HCT116 (cell line): Measurements from ENCODE around the gene MCTS1. TPM values are rescaled to one million over a fixed set of nuclear protein-coding genes. Genes with fewer than 3 reads are reported as not detected.

Source experiments
- ATAC-seq: fragments of 200-7000 bp; cut with Tn5 transposase; 2 replicates; pipeline ENCODE4 v1.9.1; 2020; ENCODE audit warnings: mild to moderate bottlenecking, moderate library complexity
- BruUV-seq: library from RNA; stranded (reverse); fragments of 400-500 nt; replicated peaks from 2 replicates; lab custom pipeline; 2021; lab: Mats Ljungman, UMichigan
- CTCF ChIA-PET: fragments of 300-600 bp; sonication (Branson Sonifier 250); formaldehyde crosslinking; loops from one replicate; lab custom pipeline; 2021; ENCODE audit warnings: antibody characterized with exemption; lab: Charles Lee
- POLR2A ChIA-PET: fragments of 300-600, 350-600 bp; sonication (Branson Sonifier 250); formaldehyde crosslinking; loops from one replicate; lab custom pipeline; 2021; ENCODE audit warnings: antibody characterized with exemption; lab: Charles Lee
- RAD21 ChIA-PET, 2 experiments: fragments of 300-600 bp; sonication (Branson Sonifier 250); formaldehyde crosslinking; loops; one replicate each; lab custom pipeline; 2023; ENCODE audit warnings: low total read pairs in 2 of 2; ENCODE audit not compliant: uncharacterized antibody in 2 of 2, unreplicated experiment in 2 of 2, low non-redundant PET in 1 of 2; lab: Charles Lee
- DNase-seq: peaks from one replicate; pipeline ENCODE4 v3.0.0-alpha.2; 2010; ENCODE audit warnings: low read depth, low spot score
- H2AFZ ChIP-seq: fragments of 200-600 bp; shearing (Covaris generic), sonication (generic); 2 replicates; pipeline ENCODE4 v1.6.1; 2017; ENCODE audit warnings: low read depth, mixed run types, mixed read lengths, antibody characterized with exemption, low read length; ENCODE audit not compliant: poor library complexity, severe bottlenecking
- H3K27ac ChIP-seq: 2 replicates; pipeline ENCODE4 v1.5.1; 2012; ENCODE audit warnings: low read depth, low read length
- H3K27me3 ChIP-seq: fragments of 200-600 bp; sonication (generic); 2 replicates; pipeline ENCODE4 v1.6.1; 2016; ENCODE audit warnings: mixed run types, low read length, mixed read lengths; ENCODE audit not compliant: insufficient read depth
- H3K36me3 ChIP-seq, 2 experiments: fragments of 200-500 bp in 1 of 2; fragments of 200-600 bp in 1 of 2; sonication (Bioruptor generic) in 1 of 2; sonication (generic) in 1 of 2; 2 replicates each; pipeline versions ENCODE4 v1.5.1 to v1.6.1; 2014 to 2016; ENCODE audit warnings: low read length in 2 of 2, inconsistent platforms in 1 of 2, mixed read lengths in 1 of 2, mixed run types in 1 of 2; ENCODE audit not compliant: insufficient read depth in 2 of 2, control insufficient read depth in 1 of 2
- H3K4me1 ChIP-seq, 2 experiments: fragments of 200-600 bp in 1 of 2; sonication (generic) in 1 of 2; 2 replicates each; pipeline versions ENCODE4 v1.5.1 to v1.6.1; 2012 to 2017; ENCODE audit warnings: low read length in 2 of 2, inconsistent platforms in 1 of 2, mild to moderate bottlenecking in 1 of 2, mixed read lengths in 1 of 2, mixed run types in 1 of 2, moderate library complexity in 1 of 2; ENCODE audit not compliant: insufficient read depth in 2 of 2, control insufficient read depth in 1 of 2
- H3K4me2 ChIP-seq: fragments of 200-600 bp; sonication (generic); 2 replicates; pipeline ENCODE4 v1.6.1; 2017; ENCODE audit warnings: mixed run types, low read length, mixed read lengths
- H3K4me3 ChIP-seq, 2 experiments: fragments of 200-600 bp in 1 of 2; sonication (generic) in 1 of 2; replicated peaks in 1 of 2; 2 replicates each; pipeline ENCODE4 v1.5.1; 2011 to 2016; ENCODE audit warnings: low read length in 2 of 2, control low read depth in 1 of 2, low read depth in 1 of 2, mild to moderate bottlenecking in 1 of 2, mixed read lengths in 1 of 2, mixed run types in 1 of 2
- H3K79me2 ChIP-seq: fragments of 200-600 bp; sonication (generic); 2 replicates; pipeline ENCODE4 v1.6.1; 2017; ENCODE audit warnings: mild to moderate bottlenecking, mixed run types, low read length, moderate library complexity, mixed read lengths; ENCODE audit not compliant: insufficient read depth
- H3K9ac ChIP-seq: fragments of 200-600 bp; sonication (generic); 2 replicates; pipeline ENCODE4 v1.6.1; 2016; ENCODE audit warnings: low read length, mixed read lengths
- H3K9me2 ChIP-seq: fragments of 200-600 bp; sonication (generic), shearing (Covaris generic); 2 replicates; pipeline ENCODE4 v1.6.1; 2017; ENCODE audit warnings: mixed run types, mild to moderate bottlenecking, moderate library complexity; ENCODE audit not compliant: insufficient read depth
- H3K9me3 ChIP-seq, 2 experiments: fragments of 200-500 bp in 1 of 2; fragments of 200-600 bp in 1 of 2; sonication (Bioruptor generic) in 1 of 2; sonication (generic) in 1 of 2; 2 replicates each; pipeline ENCODE4 v1.6.1; 2014 to 2017; ENCODE audit warnings: low read length in 2 of 2, mixed read lengths in 2 of 2, inconsistent platforms in 1 of 2, low read depth in 1 of 2, mild to moderate bottlenecking in 1 of 2, mixed run types in 1 of 2, moderate library complexity in 1 of 2; ENCODE audit not compliant: control insufficient read depth in 1 of 2, insufficient read depth in 1 of 2
- H4K20me1 ChIP-seq: fragments of 200-600 bp; sonication (generic), shearing (Covaris generic); 2 replicates; pipeline ENCODE4 v1.6.1; 2017; ENCODE audit warnings: mixed run types, mild to moderate bottlenecking, moderate library complexity; ENCODE audit not compliant: insufficient read depth
- CBX3 ChIP-seq: IDR thresholded peaks from 2 replicates; pipeline ENCODE4 v1.6.1; 2012; ENCODE audit warnings: low read depth
- CEBPB ChIP-seq: IDR thresholded peaks from 2 replicates; pipeline ENCODE4 v1.6.1; 2012; ENCODE audit warnings: low read depth
- ELF1 ChIP-seq: IDR thresholded peaks from 2 replicates; pipeline ENCODE4 v1.6.1; 2012; ENCODE audit warnings: low read depth, borderline replicate concordance
- EZH2phosphoT487 ChIP-seq: fragments of 200-600 bp; IDR thresholded peaks from 2 replicates; pipeline ENCODE4 v1.6.1; 2018; ENCODE audit warnings: antibody characterized with exemption, borderline replicate concordance
- JUND ChIP-seq: IDR thresholded peaks from 2 replicates; pipeline ENCODE4 v1.6.1; 2012
- POLR2AphosphoS5 ChIP-seq: IDR thresholded peaks from 2 replicates; pipeline ENCODE4 v1.6.1; 2011; ENCODE audit warnings: mild to moderate bottlenecking, low read depth, low read length, moderate library complexity
- RAD21 ChIP-seq: IDR thresholded peaks from 2 replicates; pipeline ENCODE4 v1.6.1; 2012; ENCODE audit warnings: low read depth, mild to moderate bottlenecking
- SRF ChIP-seq: IDR thresholded peaks from 2 replicates; pipeline ENCODE4 v1.6.1; 2012; ENCODE audit warnings: low read depth
- YY1 ChIP-seq: IDR thresholded peaks from 2 replicates; pipeline ENCODE4 v1.6.1; 2011; ENCODE audit warnings: low read length, low read depth, moderate library complexity, mild to moderate bottlenecking; ENCODE audit not compliant: insufficient replicate concordance; ENCODE audit errors: extremely low read depth
- ZFX ChIP-seq: fragments of 450-650 bp; IDR thresholded peaks from 2 replicates; pipeline ENCODE4 v1.6.1; 2017
- ZNF274 ChIP-seq: fragments of 200-500 bp; sonication (Bioruptor generic); IDR thresholded peaks from 2 replicates; pipeline ENCODE4 v1.6.1; 2014; ENCODE audit warnings: mild to moderate bottlenecking, low read depth, low read length, inconsistent platforms
- intact Hi-C: fragments of 100-400 bp; cut with micrococcal nuclease; formaldehyde crosslinking; loops from 2 replicates; pipeline ENCODE4 v1.10.0; 2022
- total RNA-seq: library from RNA; stranded (reverse); gene quantifications from one replicate; pipeline ENCODE4 v1.2.1, GENCODE V29; 2021; ENCODE audit not compliant: unreplicated experiment
- TF ChIP-seq, protein P1 (sequence below): IDR thresholded peaks from 2 replicates; pipeline ENCODE4 v1.6.1; 2012
- TF ChIP-seq, protein P2 (sequence below): IDR thresholded peaks from 2 replicates; pipeline ENCODE4 v1.6.1; 2011; ENCODE audit warnings: mild to moderate bottlenecking, low read length, moderate library complexity; ENCODE audit not compliant: insufficient replicate concordance; ENCODE audit errors: extremely low read depth

Gene MCTS1
- total RNA-seq, 1 experiment from 2014 or later: 49.5 TPM

DNA sequence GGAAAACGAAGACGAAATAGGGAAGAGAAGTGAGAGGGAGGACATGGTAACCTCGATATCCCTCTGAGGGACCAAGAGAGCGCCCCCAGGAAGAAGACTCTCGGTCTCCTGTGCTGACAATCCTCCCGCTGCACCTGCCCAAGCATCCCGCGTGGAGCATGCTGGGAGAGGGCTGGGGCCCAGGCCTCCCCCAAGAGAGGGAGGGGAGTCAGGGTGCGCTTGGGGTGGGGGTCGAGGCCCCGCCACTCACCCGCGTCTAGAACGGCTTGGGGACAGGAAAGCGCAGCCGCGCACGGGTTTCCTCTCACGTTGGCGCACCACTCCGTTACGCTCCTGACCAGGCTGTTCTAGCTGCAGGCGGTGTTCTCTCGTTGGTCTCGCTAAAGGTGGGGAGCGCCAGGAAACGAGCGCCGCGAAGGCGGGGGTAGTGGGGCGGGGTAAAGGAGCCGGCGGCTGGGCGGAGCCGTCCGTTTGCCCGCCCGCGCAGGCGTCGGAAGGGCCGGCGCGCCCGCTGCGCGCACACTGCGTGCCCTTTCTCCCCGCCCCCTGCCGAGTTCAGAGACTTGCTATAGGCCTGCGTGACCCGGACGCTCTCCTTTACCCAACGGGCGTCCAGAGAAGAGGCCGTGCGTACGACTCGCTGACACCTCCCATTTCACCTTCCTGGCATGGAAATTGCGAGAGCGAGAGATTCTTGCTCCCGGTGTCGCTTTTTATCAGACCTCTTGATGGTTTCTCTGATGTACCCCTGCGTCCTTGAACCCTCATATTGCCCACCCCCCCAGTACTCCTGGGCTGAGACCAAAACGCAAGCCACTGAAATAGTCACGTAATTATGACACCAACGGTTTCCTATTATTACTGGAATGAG, 26.0 kb downstream of the MCTS1 start, which contains the start of gene C1GALT1C1 (continued):
- TF ChIP-seq, protein P1, sequence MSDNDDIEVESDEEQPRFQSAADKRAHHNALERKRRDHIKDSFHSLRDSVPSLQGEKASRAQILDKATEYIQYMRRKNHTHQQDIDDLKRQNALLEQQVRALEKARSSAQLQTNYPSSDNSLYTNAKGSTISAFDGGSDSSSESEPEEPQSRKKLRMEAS: peak; percentile 72
- peak; percentile 54 for TF ChIP-seq CBX3
- TF ChIP-seq ZFX: no peak
- TF ChIP-seq RAD21: no peak
- no peak for TF ChIP-seq SRF

DNA sequence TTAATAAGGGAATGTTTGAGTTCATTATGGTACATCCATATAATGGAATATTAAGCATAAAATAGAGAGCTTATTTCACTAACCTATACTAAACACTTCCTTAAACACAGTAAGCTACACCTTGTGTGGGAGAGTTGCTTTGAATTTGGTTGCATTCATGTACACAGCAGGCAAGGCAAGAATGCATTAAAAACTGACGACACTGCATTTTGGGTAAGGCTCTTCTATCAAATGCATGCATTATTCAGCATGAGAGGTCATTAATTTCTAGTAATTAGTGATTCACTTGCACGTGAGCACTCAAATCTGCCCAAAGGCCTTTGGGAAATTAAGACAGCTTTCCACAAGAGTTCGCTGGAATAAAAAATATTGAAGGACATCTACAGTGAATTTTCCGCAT, 34.7 kb downstream of the MCTS1 start:
- TF ChIP-seq JUND: no peak
- TF ChIP-seq ZNF274: no peak
- no peak for TF ChIP-seq RAD21
- no peak for TF ChIP-seq ZFX
- no peak for TF ChIP-seq EZH2phosphoT487
- TF ChIP-seq POLR2AphosphoS5: no peak
- TF ChIP-seq, protein P2, sequence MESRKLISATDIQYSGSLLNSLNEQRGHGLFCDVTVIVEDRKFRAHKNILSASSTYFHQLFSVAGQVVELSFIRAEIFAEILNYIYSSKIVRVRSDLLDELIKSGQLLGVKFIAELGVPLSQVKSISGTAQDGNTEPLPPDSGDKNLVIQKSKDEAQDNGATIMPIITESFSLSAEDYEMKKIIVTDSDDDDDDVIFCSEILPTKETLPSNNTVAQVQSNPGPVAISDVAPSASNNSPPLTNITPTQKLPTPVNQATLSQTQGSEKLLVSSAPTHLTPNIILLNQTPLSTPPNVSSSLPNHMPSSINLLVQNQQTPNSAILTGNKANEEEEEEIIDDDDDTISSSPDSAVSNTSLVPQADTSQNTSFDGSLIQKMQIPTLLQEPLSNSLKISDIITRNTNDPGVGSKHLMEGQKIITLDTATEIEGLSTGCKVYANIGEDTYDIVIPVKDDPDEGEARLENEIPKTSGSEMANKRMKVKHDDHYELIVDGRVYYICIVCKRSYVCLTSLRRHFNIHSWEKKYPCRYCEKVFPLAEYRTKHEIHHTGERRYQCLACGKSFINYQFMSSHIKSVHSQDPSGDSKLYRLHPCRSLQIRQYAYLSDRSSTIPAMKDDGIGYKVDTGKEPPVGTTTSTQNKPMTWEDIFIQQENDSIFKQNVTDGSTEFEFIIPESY: no peak
- no peak for TF ChIP-seq ELF1
- no peak for TF ChIP-seq YY1
- no peak for TF ChIP-seq CEBPB
- no peak for TF ChIP-seq SRF
- ATAC-seq (no peak), DNase-seq (no peak)
- no peaks in the 10 kb centered on the region for H3K9me3 ChIP-seq
- H3K4me2 ChIP-seq: no peak overlapping the region
- no peaks in the 10 kb centered on the region for H3K36me3 ChIP-seq
- H3K4me3 ChIP-seq: no peak overlapping the region
- no peak overlapping the region for H3K9ac ChIP-seq
- H3K9me2 ChIP-seq: no peaks in the 10 kb centered on the region
- no TSS peak for BruUV-seq
- CTCF ChIA-PET: no interaction called here
- no peak overlapping the region for H3K27ac ChIP-seq
- H3K4me1 ChIP-seq: no peaks in the 10 kb centered on the region
- intact Hi-C loops: no loop called here
- H3K27me3 ChIP-seq: no peaks in the 10 kb centered on the region
- POLR2A ChIA-PET: no interaction called here
- RAD21 ChIA-PET: no interaction called here
- H4K20me1 ChIP-seq: no peaks in the 10 kb centered on the region
- H2AFZ ChIP-seq: no peak overlapping the region
- H3K79me2 ChIP-seq: no peaks in the 10 kb centered on the region
